ENCODE results near the gene INPP5K. TPM values are rescaled to one million over a fixed set of nuclear protein-coding genes. Genes with fewer than 3 reads are reported as not detected.

The INPP5K gene
- total and polyA plus RNA-seq, 8 donors = 23.6 to 51.1 (median 27.2) TPM

- ATAC-seq = peak; percentile 25
These were observed 45.8 kb upstream of the INPP5K start for GRCh38 chr17:1562176-1562643.

GRCh38 chr17:1561420-1562175 lies 45.2 kb upstream of the INPP5K start:
- peaks cover 11 to 71% of the 10 kb centered on the region in 2 donors for H3K4me1 ChIP-seq
- H3K9me3 ChIP-seq = no peaks in the 10 kb centered on the region
- no peak for TF ChIP-seq CTCF (IDR thresholded peaks at IDR 0.05)
- peak; percentile 47 for ATAC-seq
- H3K4me3 ChIP-seq = peak overlapping the region; percentile 89 to 91
- intact Hi-C loops (cut with DNase I) = no loop called here
- H3K27ac ChIP-seq = peak overlapping the region; percentile 56 to 88
- H3K27me3 ChIP-seq = no peaks in the 10 kb centered on the region
- peaks cover 0 to 2% of the 10 kb centered on the region in 2 donors for H3K36me3 ChIP-seq
- peak in 1 of 4 donors; percentile 86 for DNase-seq

More at GRCh38 chr17:1562176-1562643, 45.8 kb upstream of the INPP5K start:
- Histone ChIP-seq H3K27me3 (no peaks in the 10 kb centered on the region), H3K36me3 (no peaks in the 10 kb centered on the region), H3K9me3 (no peaks in the 10 kb centered on the region), H3K4me3 (peak overlapping the region; percentile 89 to 91), H3K4me1 (peaks cover 11 to 71% of the 10 kb centered on the region in 2 donors), H3K27ac (peak overlapping the region; percentile 56 to 88)
- intact Hi-C loops (cut with DNase I) = no loop called here
- TF ChIP-seq CTCF (IDR thresholded peaks at IDR 0.05) = no peak
- DNase-seq = peak in 1 of 4 donors; percentile 92

- DNase-seq = peak in 1 of 4 donors; percentile 17
- no peak for TF ChIP-seq CTCF (IDR thresholded peaks at IDR 0.05)
- ATAC-seq = no peak
- no peaks in the 10 kb centered on the region for H3K9me3 ChIP-seq
- H3K36me3 ChIP-seq = peaks cover 0 to 6% of the 10 kb centered on the region in 2 donors
- no peaks in the 10 kb centered on the region for H3K27me3 ChIP-seq
- intact Hi-C loops (cut with DNase I) = no loop called here
- peaks cover 15 to 71% of the 10 kb centered on the region in 2 donors for H3K4me1 ChIP-seq
- peak overlapping the region in 1 of 2 donors; percentile 89 for H3K4me3 ChIP-seq
- H3K27ac ChIP-seq = no peak overlapping the region
These were observed 44.5 kb upstream of the INPP5K start for GRCh38 chr17:1560858-1561355.

- intact Hi-C loops (cut with DNase I) = no loop called here
These were observed 43.9 kb upstream of the INPP5K start for GRCh38 chr17:1560101-1560857.

More at GRCh38 chr17:1560101-1560857, 43.9 kb upstream of the INPP5K start:
- DNase-seq (peak in 1 of 4 donors; percentile 60), ATAC-seq (no peak)
- Histone ChIP-seq H3K27ac (no peak overlapping the region), H3K9me3 (no peaks in the 10 kb centered on the region), H3K36me3 (peaks cover 0 to 6% of the 10 kb centered on the region in 2 donors), H3K27me3 (no peaks in the 10 kb centered on the region), H3K4me1 (peaks cover 21 to 72% of the 10 kb centered on the region in 2 donors), H3K4me3 (peak overlapping the region in 1 of 2 donors; percentile 89)
- no peak for TF ChIP-seq CTCF (IDR thresholded peaks at IDR 0.05)

Measured in left lung (tissue), 10 donors.